GM12875 (cell line): Measurements from ENCODE around the gene CCDC77.
A peak's percentile ranks its signal among the peaks of the same experiment; 100 is the strongest.
"Not testable (repeated sequence)": the region's sequence is repeated elsewhere in the genome, so short reads cannot be mapped to it uniquely, and the experiment has no call there.

ENCODE experiments used
- H3K4me3 ChIP-seq: one replicate; pipeline ENCODE4 v1.5.1; 2011; ENCODE audit warnings: low read depth, low read length, control low read depth
- TF ChIP-seq, protein P1 (sequence below): IDR thresholded peaks from 2 replicates; pipeline ENCODE4 v1.5.1; 2011; ENCODE audit warnings: low read depth, mild to moderate bottlenecking, control low read depth, inconsistent platforms, low read length, moderate library complexity, borderline replicate concordance; ENCODE audit not compliant: insufficient read depth

Gene CCDC77

DNA sequence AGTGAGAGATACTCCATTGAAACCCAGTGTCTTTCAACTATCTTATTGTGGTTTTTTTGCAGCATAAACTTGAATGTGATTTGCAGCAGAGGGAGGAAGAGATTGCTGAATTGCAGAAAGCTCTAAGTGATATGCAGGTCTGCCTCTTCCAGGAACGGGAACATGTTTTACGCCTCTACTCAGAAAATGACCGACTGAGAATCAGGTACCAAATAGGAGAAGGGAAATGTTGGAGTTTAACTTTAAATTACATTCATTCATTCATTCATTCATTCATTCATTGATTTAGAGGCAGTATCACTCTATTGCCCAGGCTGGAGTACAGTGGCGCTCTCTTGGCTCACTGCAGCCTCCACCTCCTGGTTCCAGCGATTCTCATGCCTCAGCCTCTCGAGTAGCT lies 17.0 kb downstream of the CCDC77 start:
- TF ChIP-seq, protein P1, sequence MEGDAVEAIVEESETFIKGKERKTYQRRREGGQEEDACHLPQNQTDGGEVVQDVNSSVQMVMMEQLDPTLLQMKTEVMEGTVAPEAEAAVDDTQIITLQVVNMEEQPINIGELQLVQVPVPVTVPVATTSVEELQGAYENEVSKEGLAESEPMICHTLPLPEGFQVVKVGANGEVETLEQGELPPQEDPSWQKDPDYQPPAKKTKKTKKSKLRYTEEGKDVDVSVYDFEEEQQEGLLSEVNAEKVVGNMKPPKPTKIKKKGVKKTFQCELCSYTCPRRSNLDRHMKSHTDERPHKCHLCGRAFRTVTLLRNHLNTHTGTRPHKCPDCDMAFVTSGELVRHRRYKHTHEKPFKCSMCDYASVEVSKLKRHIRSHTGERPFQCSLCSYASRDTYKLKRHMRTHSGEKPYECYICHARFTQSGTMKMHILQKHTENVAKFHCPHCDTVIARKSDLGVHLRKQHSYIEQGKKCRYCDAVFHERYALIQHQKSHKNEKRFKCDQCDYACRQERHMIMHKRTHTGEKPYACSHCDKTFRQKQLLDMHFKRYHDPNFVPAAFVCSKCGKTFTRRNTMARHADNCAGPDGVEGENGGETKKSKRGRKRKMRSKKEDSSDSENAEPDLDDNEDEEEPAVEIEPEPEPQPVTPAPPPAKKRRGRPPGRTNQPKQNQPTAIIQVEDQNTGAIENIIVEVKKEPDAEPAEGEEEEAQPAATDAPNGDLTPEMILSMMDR, result no peak
- no peak overlapping the region for H3K4me3 ChIP-seq

DNA sequence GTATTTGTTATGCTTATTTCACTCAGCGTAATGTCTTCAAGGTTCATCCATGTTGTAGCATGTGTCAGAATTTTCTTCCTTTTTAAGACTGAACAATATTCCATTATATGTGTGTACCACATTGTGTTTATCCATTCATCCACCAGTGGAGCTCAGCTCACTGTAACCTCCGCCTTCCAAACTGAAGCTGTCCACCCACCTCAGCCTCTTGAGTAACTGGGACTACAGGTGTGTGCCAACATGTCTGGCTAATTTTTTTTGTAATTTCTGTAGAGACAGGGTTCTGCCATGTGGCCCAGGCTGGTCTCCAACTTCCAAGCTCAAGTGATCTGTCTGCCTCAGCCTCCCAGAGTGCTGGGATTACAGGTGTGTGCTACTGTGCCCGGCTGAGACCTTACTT lies 21.1 kb downstream of the CCDC77 start:
- TF ChIP-seq, protein P1, result no peak
- H3K4me3 ChIP-seq, result no peak overlapping the region

DNA sequence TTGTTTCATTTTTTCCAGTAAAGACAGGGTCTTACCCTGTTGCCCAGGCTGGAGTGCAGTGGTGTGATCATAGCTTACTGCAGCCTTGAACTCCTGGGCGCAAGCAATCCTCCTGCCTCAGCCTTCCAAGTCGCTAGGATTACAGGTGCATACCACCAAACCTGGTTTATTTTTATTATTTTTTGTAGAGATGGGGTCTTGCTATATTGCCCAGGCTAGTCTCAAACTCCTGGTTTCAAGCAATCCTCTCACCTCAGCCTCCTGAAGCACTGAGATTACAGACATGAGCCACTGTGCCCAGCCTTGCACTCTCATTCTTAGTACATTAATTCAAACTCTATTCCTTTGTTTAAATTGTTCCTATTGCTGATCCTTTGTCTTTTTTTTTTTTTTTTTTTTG lies 34.3 kb downstream of the CCDC77 start:
- not testable (repeated sequence) for H3K4me3 ChIP-seq

GRCh38 chr12:442235-442884 lies 40.9 kb downstream of the CCDC77 start:
- TF ChIP-seq, protein P1, result peak; percentile 48; the same call in 1 of the 2 replicates

DNA sequence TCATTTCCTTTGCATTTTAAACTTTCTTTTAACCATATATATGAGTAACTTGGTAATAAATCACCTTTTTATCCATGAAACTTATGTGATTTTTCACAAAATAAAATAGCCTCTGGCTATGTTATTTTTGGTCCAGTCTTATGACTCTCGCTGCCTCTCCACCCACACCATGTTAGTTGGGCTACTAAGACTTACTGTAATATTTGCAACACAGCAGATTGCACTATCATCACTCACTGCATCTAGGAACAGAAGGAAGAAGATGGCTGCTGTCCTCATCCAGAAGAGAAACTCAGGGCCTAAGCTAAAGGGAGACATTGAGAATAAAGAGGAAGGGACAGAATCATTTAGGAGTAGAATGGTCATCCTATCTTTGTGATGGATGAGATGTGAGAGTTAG lies 45.7 kb downstream of the CCDC77 start:
- TF ChIP-seq, protein P1, result no peak
- H3K4me3 ChIP-seq, result no peak overlapping the region

More at GRCh38 chr12:442235-442884, 40.9 kb downstream of the CCDC77 start:
- no peak overlapping the region for H3K4me3 ChIP-seq

DNA sequence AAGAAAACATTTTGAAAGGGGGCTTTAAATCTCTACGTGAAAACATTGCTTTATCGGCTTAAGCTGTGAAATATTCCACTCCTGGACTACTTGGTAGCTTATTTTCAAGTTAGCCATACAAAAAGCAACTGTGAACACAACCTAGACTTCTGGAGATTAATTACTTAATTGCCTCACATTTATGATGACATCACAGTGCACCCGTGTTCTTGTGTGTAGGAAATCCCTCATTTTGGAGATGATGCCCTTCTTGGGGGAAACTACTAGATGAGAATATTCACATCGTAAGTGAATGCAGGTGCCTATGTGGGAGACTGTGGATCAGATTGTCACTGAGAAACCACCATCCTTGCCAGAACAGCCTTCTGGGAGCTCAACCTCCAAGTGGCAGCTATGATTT lies 47.8 kb downstream of the CCDC77 start:
- TF ChIP-seq, protein P1, result no peak
- H3K4me3 ChIP-seq, result no peak overlapping the region

- no peak overlapping the region for H3K4me3 ChIP-seq
- TF ChIP-seq, protein P1, result no peak
Observed at GRCh38 chr12:450438-450837, 49.0 kb downstream of the CCDC77 start.
